Fibroblast of mammary gland (primary cell): ENCODE measurements around the gene RAD23B.

Source experiments
- DNase-seq: peaks from one replicate; pipeline ENCODE4 v3.0.0-alpha.2; 2010; ENCODE audit warnings: low read depth
- H3K4me3 ChIP-seq: 2 replicates; pipeline ENCODE4 v1.5.1; 2011; ENCODE audit warnings: low read depth, mild to moderate bottlenecking, low read length, moderate library complexity; ENCODE audit not compliant: control insufficient read depth
- TF ChIP-seq, protein P1 (sequence below): conservative IDR thresholded peaks from 2 replicates; pipeline ENCODE4 v1.5.1; 2011; ENCODE audit warnings: low read depth, low read length, inconsistent platforms; ENCODE audit not compliant: control insufficient read depth, insufficient read depth

RAD23B gene

DNA sequence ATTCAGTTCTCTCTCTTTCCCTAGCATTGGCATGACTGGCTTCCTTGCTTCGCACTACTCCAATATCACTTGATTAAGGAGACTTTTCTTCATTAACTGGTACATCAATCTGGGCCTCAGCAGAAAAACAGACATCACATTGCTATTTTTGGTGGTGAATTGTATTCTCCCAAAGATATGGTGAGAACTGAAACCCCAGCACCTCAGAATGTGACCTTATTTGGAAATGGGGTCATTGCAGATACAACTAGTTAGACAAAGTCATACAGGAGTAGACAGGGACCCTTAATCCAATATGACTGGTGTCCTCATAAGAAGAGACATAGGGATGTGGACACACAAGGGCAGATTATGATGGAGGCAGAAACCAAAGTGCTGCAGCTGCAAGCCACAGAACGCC, 7.5 kb upstream of the RAD23B start:
- no peak for DNase-seq
- TF ChIP-seq, protein P1, sequence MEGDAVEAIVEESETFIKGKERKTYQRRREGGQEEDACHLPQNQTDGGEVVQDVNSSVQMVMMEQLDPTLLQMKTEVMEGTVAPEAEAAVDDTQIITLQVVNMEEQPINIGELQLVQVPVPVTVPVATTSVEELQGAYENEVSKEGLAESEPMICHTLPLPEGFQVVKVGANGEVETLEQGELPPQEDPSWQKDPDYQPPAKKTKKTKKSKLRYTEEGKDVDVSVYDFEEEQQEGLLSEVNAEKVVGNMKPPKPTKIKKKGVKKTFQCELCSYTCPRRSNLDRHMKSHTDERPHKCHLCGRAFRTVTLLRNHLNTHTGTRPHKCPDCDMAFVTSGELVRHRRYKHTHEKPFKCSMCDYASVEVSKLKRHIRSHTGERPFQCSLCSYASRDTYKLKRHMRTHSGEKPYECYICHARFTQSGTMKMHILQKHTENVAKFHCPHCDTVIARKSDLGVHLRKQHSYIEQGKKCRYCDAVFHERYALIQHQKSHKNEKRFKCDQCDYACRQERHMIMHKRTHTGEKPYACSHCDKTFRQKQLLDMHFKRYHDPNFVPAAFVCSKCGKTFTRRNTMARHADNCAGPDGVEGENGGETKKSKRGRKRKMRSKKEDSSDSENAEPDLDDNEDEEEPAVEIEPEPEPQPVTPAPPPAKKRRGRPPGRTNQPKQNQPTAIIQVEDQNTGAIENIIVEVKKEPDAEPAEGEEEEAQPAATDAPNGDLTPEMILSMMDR, result no peak

DNA sequence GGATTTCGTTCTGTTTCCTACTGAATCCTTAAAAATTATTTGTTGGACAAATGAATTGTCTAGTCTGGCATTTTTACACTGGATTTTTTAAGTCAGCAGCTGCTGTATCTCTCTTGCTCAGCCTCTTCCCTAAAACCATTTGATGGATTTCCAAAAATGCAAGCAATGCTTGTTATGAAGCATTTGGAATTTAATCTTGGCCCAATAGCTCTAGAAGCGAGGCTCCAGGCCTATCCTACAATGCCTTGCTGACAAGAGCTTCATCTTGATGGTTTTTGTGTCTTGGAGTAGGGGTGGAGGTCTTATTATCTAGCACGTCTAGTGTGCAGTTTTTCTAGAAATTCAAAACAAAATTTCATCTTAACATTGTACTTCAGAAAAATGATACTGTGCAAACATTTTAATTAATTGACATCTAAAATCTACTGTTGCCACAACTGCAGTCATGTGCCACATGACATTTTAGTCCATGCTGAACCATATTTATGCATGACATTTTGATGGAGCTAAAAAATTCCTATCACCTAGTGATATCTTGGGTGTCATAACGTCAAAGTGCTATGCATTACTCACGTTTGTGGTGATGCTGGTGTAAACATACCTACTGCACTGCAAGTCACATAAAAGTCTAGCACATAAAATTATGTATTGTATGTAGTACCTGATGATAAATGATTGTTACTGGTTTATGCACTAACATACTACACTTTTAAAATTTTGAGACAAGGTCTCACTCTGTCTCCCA, 5.9 kb upstream of the RAD23B start:
- DNase-seq, result no peak
- TF ChIP-seq, protein P1, result no peak
- H3K4me3 ChIP-seq, result no peak overlapping the region

More for the DNA sequence above, 7.5 kb upstream of the RAD23B start:
- no peak overlapping the region for H3K4me3 ChIP-seq

DNA sequence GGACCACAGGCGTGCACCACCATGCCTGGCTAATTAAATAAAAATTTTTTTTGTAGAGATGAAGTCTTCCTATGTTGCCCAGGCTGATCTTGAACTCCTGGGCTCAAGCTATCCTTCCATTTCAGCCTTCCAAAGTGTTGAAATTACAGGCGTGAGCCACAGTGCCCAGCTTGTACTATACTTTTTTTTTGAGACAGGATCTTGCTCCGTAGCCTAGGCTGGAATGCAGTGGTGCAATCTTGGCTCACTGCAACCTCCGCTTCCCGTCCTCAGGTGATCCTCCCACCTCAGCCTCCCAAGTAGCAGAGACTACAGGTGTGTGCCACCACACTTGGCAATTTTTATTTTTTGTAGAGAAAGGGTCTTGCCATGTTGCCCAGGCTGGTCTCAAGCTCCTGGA, 5.3 kb upstream of the RAD23B start:
- TF ChIP-seq, protein P1, result no peak
- DNase-seq, result no peak
- no peak overlapping the region for H3K4me3 ChIP-seq

DNA sequence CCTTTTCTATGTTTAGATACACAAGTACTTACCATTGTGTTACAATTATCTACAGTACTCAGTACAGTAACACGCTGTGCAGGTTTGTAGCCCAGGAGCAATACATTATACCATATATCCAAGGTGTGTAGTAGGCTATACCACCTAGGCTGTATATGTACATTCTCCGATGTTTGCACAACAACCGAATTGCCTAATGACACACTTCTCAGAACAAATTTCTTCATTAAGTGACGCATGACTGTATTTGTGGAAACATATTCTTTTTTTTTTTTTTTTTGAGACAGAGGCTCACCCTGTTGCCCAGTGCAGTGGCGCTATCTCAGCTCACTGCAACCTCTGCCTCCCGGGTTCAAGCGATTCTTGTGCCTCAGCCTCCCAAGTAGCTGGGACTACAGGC, 4.0 kb upstream of the RAD23B start:
- no peak for DNase-seq
- no peak overlapping the region for H3K4me3 ChIP-seq
- TF ChIP-seq, protein P1, result no peak

DNA sequence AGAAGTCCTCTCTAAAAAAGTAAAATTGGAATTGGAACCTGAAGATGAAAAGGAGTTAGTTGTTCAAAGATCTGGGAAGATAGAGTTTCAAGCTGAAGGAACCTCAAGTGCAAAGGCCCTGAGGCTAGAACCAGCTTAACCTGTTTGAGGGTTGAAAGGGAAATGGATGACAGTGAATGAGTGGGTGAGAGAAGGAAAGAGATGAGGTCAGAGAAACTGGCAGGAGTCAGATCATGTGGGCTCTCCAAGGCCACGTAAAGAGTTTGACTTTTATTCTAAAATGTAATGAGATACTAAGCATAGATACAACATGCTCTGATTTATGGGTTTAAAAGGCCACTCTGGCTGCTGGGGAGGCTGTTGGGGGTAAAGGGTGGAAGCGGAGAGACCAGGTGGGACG, 2.5 kb upstream of the RAD23B start:
- peak; percentile 82 for DNase-seq
- TF ChIP-seq, protein P1, result no peak
- H3K4me3 ChIP-seq, result no peak overlapping the region

DNA sequence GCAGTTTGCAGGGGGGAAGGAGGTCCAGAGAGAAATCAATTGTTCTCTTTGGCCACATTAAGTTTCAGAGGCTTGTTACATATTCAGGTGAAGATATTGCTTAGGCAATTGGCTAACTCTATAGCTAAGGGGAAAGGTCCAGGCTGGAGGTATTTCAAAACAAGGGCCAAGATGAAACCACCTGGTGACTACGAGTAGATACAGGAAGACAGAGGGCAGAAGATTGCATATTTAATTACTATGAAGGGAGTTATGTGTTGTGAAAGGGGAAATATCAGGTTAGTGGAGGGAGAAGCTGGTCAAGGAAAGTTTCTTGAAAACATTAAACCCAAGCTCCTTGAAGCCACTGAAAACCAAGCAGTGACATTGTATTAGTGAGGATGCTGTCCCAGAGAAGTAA, 1.9 kb upstream of the RAD23B start:
- H3K4me3 ChIP-seq, result no peak overlapping the region
- no peak for DNase-seq
- TF ChIP-seq, protein P1, result no peak

DNA sequence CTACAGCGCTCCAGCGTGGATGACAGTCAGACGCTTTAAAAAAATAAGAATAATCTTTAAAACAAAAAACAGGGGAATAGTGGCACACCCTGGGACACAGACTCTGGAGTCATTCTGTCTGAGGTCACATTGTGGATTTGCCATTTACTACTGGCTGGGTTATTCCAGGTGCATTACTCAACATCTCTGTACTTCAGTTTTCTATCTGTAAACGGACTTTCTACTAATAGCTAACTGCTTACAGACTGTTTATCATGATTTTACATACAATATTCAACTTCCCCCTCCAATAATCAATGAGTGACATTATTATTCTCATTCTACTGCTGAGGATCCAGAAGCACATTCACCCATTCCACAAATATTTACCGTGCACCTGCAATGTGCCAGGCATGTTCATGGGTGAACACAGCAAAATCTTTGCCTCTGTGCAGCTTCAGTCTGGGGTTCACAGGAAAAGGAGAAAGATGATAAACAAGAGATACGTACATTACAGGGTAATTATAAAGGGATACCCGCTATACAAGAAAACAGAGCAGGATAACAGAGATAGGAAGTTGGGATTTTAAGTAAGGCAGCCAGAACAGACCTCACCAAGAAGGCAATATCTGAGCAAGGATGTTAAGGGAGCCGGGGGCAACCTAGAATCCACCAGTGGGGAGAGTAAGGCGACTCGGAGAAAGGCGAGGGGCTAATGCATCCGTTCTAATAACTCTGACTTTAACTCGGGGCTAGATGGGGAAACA, 984 bp upstream of the RAD23B start:
- H3K4me3 ChIP-seq, result peak overlapping the region; percentile 67
- TF ChIP-seq, protein P1, result no peak
- no peak for DNase-seq
